COLO829 (cell line): ENCODE data around the gene ARFIP1.

ENCODE experiments used
- DNase-seq: peaks from one replicate; pipeline ENCODE4 v3.0.0; 2012; ENCODE audit warnings: low spot score

ARFIP1 gene

DNA sequence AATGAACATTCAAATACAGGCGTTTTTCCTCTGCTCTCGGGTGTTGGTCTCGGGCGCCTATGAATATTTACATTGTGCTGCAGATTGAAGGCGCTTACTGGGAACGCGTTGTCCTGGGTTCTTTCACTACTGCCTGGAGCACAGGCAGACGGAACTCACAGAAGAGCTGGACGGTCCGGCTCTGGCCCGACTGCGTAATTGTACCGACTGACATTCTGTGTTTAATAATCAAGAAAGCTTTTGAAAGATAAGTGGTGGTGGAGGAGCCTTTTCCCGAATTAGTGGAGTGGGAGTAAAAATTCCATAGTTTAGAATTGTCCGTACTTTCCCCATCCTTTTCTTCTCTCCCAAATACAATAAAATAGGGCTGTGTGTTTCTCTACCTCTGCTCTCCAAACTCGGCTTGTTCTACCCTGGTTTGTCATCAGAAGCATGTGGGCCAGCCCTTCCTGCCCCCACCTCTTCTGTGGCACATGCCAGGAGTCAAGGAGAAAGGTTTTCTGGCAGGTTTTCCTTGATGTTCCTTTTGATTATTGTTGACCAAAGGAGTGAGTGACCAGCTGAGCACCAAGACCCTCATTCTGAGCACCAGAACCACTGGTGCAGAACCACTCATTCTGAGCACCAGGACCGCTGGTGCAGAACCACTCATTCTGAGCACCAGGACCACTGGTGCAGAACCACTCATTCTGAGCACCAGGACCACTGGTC, 158.6 kb downstream of the ARFIP1 start:
- no peak for DNase-seq

DNA sequence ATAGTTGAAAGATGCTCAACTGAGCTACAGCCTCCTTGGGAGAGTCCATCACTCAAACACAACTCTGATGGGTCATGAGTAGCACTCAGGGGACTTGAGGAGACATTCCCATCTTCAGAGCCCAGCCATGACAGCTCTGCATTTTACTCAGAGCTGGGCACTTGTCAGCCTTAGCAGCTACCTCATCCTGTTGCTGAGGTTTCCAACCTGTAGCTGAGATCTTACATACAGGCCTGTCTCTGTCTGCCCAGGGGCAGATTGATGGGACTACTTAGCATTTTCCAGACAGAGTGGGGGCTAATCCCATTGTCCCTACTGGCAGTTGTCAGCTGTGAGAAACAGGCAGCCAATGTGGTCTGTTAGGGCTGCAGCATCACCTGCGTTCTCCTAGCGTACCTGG, 159.9 kb downstream of the ARFIP1 start:
- DNase-seq = no peak

- DNase-seq = no peak
Observed at GRCh38 chr4:152940461-152940860, 160.7 kb downstream of the ARFIP1 start.

GRCh38 chr4:152941411-152941810, 161.7 kb downstream of the ARFIP1 start:
- DNase-seq = no peak

GRCh38 chr4:152942346-152942745, 162.6 kb downstream of the ARFIP1 start:
- DNase-seq = no peak

- DNase-seq = no peak
Observed at GRCh38 chr4:152943672-152944071, 163.9 kb downstream of the ARFIP1 start.

DNA sequence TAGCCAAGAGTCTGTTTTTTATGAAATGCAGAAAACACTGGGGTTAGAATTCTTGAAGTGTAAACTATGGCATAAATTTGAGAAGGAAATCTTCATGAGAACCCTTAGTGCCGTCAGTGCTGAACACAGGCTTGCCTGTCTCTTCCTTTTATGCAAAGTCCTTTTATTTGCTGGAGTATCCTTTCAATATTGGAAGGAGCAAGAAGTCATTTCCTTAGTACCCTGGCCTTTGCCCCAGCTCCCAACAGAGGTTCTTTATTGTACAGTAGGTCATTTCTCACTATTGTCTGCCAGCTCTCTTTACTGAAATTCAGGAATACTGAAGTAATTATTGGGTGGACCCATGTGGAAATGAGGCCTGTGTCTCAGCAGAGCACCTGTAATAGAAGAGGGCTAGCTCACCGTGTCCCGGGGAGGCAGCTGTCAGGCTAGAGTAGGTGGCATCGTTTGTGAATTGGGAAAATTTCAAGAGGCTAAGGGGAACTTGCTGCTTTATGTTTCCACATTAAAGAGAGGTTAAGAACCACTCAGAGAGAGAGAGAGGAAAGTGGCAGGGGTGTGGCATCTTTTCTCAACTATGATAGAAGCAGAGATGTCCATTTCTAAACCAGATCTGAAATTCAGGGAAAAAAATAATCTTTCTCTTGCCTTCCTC, 165.0 kb downstream of the ARFIP1 start:
- DNase-seq = peak; percentile 60

GRCh38 chr4:152945639-152946038, 165.9 kb downstream of the ARFIP1 start:
- DNase-seq = no peak

GRCh38 chr4:152946446-152946845, 166.7 kb downstream of the ARFIP1 start:
- DNase-seq = no peak

- no peak for DNase-seq
Observed at GRCh38 chr4:152947311-152947710, 167.6 kb downstream of the ARFIP1 start.

- no peak for DNase-seq
Observed at GRCh38 chr4:152949930-152950329, 170.2 kb downstream of the ARFIP1 start.

DNA sequence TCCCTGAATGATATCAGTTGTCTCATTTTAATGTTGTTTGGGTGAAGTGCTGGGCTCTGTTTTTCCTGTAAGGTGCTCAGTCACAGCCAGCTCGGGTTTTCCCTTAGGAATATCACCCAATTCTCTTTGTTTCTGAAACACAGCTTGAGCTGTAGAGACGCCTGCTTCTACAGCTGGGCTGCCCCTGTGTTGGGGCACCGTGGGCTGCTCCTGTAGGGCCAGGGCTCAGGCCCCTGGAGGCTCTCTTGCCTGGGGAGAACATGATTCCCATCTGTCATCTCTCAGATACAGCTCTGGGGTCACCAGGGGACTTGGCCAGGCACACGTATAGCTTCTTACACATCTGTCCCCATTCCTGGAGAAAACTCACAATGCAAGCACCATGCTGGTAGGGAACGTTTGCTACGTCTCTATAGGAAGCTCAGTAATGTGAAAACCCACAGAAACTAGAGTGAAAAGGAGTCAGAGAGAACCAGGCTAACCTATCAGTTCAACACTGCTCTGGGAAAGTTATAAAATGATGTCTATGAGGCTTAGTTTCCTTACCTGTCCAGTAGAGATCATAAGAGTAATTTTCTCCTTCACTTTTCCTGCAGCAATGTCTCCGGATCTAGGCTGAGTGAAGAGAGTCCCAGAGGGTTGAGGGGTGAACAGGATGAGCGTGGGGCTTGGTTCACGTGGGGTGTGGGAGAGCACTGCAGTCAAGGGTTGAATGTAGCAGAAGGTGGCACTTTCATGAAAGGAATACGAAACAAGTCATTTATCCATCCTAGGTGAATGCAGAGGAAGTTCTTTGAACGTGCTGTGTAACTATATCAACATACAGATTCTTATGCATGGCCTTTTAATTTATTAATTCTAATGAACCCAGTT, 170.9 kb downstream of the ARFIP1 start:
- DNase-seq = no peak

- DNase-seq = no peak
Observed at GRCh38 chr4:152951348-152951747, 171.6 kb downstream of the ARFIP1 start.

DNA sequence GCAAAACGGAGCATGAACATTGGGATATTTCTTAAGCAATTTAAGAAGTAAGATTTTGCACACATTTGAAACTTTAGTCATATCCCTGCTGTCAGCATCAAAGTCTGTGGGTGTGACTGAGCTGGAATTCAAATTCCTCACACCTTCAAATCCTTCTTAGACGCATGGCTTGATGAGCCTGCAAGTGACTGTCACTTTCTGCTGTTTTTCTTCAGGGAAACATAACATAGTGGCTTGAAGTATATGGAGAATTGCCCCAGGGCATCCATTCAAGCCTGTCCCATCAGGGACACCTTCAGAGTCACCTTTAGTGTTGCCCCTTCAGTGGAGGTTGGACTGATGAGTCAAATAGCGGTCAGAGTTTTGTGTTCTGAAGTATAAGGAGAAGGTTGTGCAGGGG, 173.8 kb downstream of the ARFIP1 start:
- no peak for DNase-seq

DNA sequence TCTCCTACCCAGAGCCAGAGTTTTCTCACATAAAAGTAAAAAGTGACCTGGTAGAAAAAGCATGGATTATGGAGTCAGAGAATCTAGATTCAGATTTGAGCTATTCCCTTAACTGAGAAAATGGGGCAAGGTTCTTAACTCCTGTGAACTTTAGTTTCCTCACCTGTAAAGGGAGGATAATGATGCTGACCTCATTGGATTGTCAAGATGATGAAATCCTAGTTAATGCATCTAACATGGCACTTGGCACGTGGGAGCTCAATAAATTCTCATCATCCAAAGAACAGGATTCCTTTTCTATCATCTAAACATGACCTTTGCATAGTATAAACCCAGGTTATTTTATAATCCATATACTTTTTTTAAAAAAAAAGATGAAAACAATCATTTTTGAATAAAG, 175.0 kb downstream of the ARFIP1 start:
- no peak for DNase-seq

GRCh38 chr4:152956147-152956546, 176.4 kb downstream of the ARFIP1 start:
- no peak for DNase-seq

- no peak for DNase-seq
Observed at GRCh38 chr4:152956650-152957436, 177.1 kb downstream of the ARFIP1 start.

- DNase-seq = no peak
Observed at GRCh38 chr4:152957437-152958171, 177.8 kb downstream of the ARFIP1 start.

GRCh38 chr4:152959080-152959479, 179.3 kb downstream of the ARFIP1 start:
- no peak for DNase-seq

- DNase-seq = no peak
Observed at GRCh38 chr4:152960082-152960481, 180.3 kb downstream of the ARFIP1 start.

GRCh38 chr4:152961014-152961772, 181.4 kb downstream of the ARFIP1 start:
- DNase-seq = no peak
